Testis (tissue), 2 donors: ENCODE data around the gene RIMKLA.

Experiments used
- POLR2A ChIP-seq: fragments of 450-650 bp; IDR thresholded peaks from one replicate; pipeline ENCODE4 v1.6.1; 2017; ENCODE audit warnings: antibody characterized with exemption, mild to moderate bottlenecking, moderate library complexity
- TF ChIP-seq, protein P1 (sequence below), 3 experiments: fragments of 450-650 bp in 2 of 3; fragments of 200-600 bp in 1 of 3; sonication (generic) in 1 of 3; IDR thresholded peaks; one replicate each; pipeline ENCODE4 v1.5.1; 2016 to 2019; ENCODE audit warnings: antibody characterized with exemption in 3 of 3, mild to moderate bottlenecking in 2 of 3, moderate library complexity in 1 of 3

DNA sequence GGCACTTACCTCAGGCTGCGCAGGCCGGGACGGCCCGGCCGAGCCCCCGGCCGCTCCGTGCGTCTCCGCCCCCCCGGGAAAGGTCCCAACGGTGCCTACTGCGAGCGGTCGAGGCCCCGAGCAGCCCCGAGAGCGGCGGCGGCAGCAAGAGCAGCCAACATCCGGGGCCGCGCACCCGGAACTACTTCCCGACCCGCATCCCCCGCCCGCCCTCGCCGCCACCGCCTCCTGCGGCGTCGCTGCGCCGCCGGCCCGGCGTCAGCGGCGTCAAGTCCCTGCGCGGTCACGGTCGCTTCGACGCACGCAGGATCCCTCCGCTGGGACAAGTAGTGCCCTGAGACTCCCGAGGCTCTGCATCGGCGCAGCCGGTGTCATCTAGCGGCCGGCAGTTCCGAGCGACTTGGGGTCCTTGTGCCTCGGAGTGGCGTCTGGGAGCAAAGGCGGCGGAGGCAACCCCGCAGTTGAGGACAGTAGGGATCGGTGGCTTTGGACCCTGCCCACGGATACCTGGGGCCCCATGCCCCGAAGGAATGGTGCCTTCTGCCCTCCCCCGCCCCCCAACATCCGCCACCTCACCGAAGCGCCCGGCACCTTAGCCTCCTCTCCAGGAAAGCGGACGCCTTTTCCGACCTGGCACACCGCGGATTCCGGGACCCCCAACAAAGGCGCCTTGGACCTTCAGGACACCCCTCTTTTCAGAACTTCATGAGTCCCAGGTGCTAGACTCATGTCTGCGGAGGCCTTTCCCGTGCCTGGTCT is 45.4 kb upstream of the RIMKLA start, which contains the start of gene FOXJ3:
- TF ChIP-seq, protein P1, sequence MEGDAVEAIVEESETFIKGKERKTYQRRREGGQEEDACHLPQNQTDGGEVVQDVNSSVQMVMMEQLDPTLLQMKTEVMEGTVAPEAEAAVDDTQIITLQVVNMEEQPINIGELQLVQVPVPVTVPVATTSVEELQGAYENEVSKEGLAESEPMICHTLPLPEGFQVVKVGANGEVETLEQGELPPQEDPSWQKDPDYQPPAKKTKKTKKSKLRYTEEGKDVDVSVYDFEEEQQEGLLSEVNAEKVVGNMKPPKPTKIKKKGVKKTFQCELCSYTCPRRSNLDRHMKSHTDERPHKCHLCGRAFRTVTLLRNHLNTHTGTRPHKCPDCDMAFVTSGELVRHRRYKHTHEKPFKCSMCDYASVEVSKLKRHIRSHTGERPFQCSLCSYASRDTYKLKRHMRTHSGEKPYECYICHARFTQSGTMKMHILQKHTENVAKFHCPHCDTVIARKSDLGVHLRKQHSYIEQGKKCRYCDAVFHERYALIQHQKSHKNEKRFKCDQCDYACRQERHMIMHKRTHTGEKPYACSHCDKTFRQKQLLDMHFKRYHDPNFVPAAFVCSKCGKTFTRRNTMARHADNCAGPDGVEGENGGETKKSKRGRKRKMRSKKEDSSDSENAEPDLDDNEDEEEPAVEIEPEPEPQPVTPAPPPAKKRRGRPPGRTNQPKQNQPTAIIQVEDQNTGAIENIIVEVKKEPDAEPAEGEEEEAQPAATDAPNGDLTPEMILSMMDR (IDR thresholded peaks at IDR 0.05): no peak
- TF ChIP-seq POLR2A: no peak
